ENCODE measurements around the gene PUDP. TPM values are rescaled to one million over a fixed set of nuclear protein-coding genes. Genes with fewer than 3 reads are reported as not detected.

Gene PUDP
- polyA plus RNA-seq, 1 donor from 2014 or later, result 18.2 TPM

DNA sequence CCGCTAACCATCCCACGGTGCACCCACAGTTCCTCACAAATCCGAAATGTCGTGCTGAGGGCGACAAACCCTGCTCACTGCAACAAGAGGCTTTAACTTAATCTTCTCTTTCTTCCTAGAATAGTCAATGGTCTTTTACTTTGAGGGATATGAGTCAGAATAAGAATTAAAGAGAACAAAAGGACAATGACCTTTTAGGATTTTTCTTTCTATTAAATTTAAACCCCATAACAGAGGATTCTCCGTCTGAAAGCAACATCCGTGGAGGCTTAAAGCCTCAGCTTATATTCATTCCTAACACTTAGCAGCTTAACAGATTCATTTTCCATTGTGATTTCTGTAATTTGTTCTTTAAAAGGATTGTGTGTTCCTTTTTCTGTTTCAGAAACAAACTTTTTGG lies 44.9 kb upstream of the PUDP start:
- Histone ChIP-seq H3K79me2 (replicated peaks; ENCODE audit: insufficient read depth, low read length) (no peaks in the 10 kb centered on the region), H4K20me1 (ENCODE audit: insufficient read depth) (no peaks in the 10 kb centered on the region), H3K4me2 (ENCODE audit: low read length) (no peak overlapping the region), H3K36me3 (ENCODE audit: insufficient read depth, low read length) (no peaks in the 10 kb centered on the region), H3F3A (ENCODE audit: insufficient read depth, low read length, poor library complexity, severe bottlenecking) (no peaks in the 10 kb centered on the region), H2AFZ (ENCODE audit: low read depth, low read length) (no peak overlapping the region), H3K27ac (ENCODE audit: low read length) (no peak overlapping the region), H3K27me3 (ENCODE audit: insufficient read depth, low read depth, low read length) (no peaks in the 10 kb centered on the region), H3K9me2 (ENCODE audit: insufficient read depth, low read length) (no peaks in the 10 kb centered on the region), H3K9me3 (ENCODE audit: low read length) (no peaks in the 10 kb centered on the region), H3K9ac (ENCODE audit: low read length) (no peak overlapping the region), H3K4me3 (ENCODE audit: low read length) (no peak overlapping the region)
- TF ChIP-seq POLR2AphosphoS5 (IDR thresholded peaks at IDR 0.05) (no peak), SMC3 (conservative IDR thresholded peaks at IDR 0.05; ENCODE audit: poor library complexity) (no peak), EZH2 (IDR thresholded peaks at IDR 0.05; ENCODE audit: borderline replicate concordance, insufficient read depth, low read length, poor library complexity, severe bottlenecking) (no peak), TAF1 (IDR thresholded peaks at IDR 0.05; ENCODE audit: low read depth) (no peak), RAD21 (conservative IDR thresholded peaks at IDR 0.05) (no peak), MXI1 (conservative IDR thresholded peaks at IDR 0.05; ENCODE audit: poor library complexity, severe bottlenecking) (no peak), EP300 (conservative IDR thresholded peaks at IDR 0.05; ENCODE audit: poor library complexity, severe bottlenecking) (no peak)
- TF ChIP-seq, protein P1, sequence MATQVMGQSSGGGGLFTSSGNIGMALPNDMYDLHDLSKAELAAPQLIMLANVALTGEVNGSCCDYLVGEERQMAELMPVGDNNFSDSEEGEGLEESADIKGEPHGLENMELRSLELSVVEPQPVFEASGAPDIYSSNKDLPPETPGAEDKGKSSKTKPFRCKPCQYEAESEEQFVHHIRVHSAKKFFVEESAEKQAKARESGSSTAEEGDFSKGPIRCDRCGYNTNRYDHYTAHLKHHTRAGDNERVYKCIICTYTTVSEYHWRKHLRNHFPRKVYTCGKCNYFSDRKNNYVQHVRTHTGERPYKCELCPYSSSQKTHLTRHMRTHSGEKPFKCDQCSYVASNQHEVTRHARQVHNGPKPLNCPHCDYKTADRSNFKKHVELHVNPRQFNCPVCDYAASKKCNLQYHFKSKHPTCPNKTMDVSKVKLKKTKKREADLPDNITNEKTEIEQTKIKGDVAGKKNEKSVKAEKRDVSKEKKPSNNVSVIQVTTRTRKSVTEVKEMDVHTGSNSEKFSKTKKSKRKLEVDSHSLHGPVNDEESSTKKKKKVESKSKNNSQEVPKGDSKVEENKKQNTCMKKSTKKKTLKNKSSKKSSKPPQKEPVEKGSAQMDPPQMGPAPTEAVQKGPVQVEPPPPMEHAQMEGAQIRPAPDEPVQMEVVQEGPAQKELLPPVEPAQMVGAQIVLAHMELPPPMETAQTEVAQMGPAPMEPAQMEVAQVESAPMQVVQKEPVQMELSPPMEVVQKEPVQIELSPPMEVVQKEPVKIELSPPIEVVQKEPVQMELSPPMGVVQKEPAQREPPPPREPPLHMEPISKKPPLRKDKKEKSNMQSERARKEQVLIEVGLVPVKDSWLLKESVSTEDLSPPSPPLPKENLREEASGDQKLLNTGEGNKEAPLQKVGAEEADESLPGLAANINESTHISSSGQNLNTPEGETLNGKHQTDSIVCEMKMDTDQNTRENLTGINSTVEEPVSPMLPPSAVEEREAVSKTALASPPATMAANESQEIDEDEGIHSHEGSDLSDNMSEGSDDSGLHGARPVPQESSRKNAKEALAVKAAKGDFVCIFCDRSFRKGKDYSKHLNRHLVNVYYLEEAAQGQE (IDR thresholded peaks at IDR 0.05; ENCODE audit: borderline replicate concordance), result no peak
- TF ChIP-seq, protein P2, sequence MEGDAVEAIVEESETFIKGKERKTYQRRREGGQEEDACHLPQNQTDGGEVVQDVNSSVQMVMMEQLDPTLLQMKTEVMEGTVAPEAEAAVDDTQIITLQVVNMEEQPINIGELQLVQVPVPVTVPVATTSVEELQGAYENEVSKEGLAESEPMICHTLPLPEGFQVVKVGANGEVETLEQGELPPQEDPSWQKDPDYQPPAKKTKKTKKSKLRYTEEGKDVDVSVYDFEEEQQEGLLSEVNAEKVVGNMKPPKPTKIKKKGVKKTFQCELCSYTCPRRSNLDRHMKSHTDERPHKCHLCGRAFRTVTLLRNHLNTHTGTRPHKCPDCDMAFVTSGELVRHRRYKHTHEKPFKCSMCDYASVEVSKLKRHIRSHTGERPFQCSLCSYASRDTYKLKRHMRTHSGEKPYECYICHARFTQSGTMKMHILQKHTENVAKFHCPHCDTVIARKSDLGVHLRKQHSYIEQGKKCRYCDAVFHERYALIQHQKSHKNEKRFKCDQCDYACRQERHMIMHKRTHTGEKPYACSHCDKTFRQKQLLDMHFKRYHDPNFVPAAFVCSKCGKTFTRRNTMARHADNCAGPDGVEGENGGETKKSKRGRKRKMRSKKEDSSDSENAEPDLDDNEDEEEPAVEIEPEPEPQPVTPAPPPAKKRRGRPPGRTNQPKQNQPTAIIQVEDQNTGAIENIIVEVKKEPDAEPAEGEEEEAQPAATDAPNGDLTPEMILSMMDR (IDR thresholded peaks at IDR 0.05; ENCODE audit: poor library complexity, severe bottlenecking), result no peak

DNA sequence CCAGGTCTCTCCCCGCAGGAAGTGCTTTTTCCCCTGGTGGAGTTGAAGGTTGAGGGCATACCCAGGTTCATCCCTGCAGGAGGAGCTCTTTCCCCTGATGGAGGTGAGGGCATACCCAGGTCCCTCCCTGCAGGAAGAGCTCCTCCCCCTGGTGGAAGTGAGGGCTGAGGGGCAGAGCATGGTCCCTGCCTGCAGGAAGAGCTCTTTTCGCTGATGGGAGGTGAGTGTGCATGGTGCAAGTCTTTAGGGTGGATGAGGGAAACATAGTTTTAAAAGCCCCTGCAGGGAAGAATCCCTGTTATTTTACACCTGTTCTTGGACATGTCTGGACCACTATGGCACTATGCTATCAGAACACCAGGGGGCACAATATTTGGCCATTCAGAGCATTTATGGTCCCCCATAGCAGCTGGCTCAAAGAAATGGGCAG lies 43.7 kb upstream of the PUDP start:
- H3K9me3 ChIP-seq (ENCODE audit: low read length), result no peaks in the 10 kb centered on the region
- no peaks in the 10 kb centered on the region for H3K27me3 ChIP-seq (ENCODE audit: insufficient read depth, low read depth, low read length)
- H3K4me3 ChIP-seq (ENCODE audit: low read length), result no peak overlapping the region
- H3K79me2 ChIP-seq (replicated peaks; ENCODE audit: insufficient read depth, low read length), result no peaks in the 10 kb centered on the region
- no peak overlapping the region for H3K4me2 ChIP-seq (ENCODE audit: low read length)
- no peaks in the 10 kb centered on the region for H3K9me2 ChIP-seq (ENCODE audit: insufficient read depth, low read length)
- no peaks in the 10 kb centered on the region for H3F3A ChIP-seq (ENCODE audit: insufficient read depth, low read length, poor library complexity, severe bottlenecking)
- H3K9ac ChIP-seq (ENCODE audit: low read length), result no peak overlapping the region
- no peak overlapping the region for H2AFZ ChIP-seq (ENCODE audit: low read depth, low read length)
- no peaks in the 10 kb centered on the region for H4K20me1 ChIP-seq (ENCODE audit: insufficient read depth)
- H3K36me3 ChIP-seq (ENCODE audit: insufficient read depth, low read length), result no peaks in the 10 kb centered on the region
- no peak overlapping the region for H3K27ac ChIP-seq (ENCODE audit: low read length)
- no peak for TF ChIP-seq EZH2 (IDR thresholded peaks at IDR 0.05; ENCODE audit: borderline replicate concordance, insufficient read depth, low read length, poor library complexity, severe bottlenecking)
- TF ChIP-seq, protein P1 (IDR thresholded peaks at IDR 0.05; ENCODE audit: borderline replicate concordance), result no peak
- TF ChIP-seq EP300 (conservative IDR thresholded peaks at IDR 0.05; ENCODE audit: poor library complexity, severe bottlenecking), result no peak
- TF ChIP-seq TAF1 (IDR thresholded peaks at IDR 0.05; ENCODE audit: low read depth), result no peak
- TF ChIP-seq SMC3 (conservative IDR thresholded peaks at IDR 0.05; ENCODE audit: poor library complexity), result no peak
- no peak for TF ChIP-seq RAD21 (conservative IDR thresholded peaks at IDR 0.05)
- TF ChIP-seq, protein P2 (IDR thresholded peaks at IDR 0.05; ENCODE audit: poor library complexity, severe bottlenecking), result no peak
- TF ChIP-seq MXI1 (conservative IDR thresholded peaks at IDR 0.05; ENCODE audit: poor library complexity, severe bottlenecking), result no peak
- no peak for TF ChIP-seq POLR2AphosphoS5 (IDR thresholded peaks at IDR 0.05)

All from neural cell (in vitro differentiated cells).